HepG2 (cell line): ENCODE results near the gene RAP2A.

ENCODE experiments used
- MAFK ChIP-seq, 2 experiments: IDR thresholded peaks in 1 of 2; conservative IDR thresholded peaks in 1 of 2; 2 replicates each; pipeline ENCODE4 v1.6.1; 2011; ENCODE audit warnings: improper control_type of control experiment in 2 of 2, low read length in 2 of 2
- ZBTB8A ChIP-seq: sonication (generic); formaldehyde crosslinking; IDR thresholded peaks from 2 replicates; pipeline ENCODE4 v1.4.0; 2020; ENCODE audit warnings: mild to moderate bottlenecking, low read depth, missing genetic modification reagents, borderline replicate concordance

DNA sequence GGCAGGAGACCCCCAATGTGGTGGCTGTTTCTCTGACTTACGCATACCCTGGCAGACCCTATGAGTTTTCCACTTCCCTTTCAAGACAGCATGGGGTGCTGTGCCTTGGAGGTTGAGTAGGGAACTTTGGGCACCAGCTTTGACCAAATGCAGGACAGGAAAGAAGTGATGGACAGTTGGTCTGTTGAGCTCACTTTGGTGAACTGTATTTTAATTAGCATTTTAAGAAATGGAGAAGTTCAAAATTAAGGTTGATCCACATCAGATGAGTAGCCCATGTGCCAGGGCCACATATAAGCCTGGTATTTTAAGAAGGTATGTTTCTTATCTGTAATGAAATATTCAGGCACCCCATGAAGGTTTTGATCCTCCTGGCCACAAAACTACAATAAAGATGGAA lies 46.1 kb upstream of the RAP2A start:
- no peak for TF ChIP-seq MAFK (conservative IDR thresholded peaks at IDR 0.05 in 1 of 2, IDR thresholded peaks at IDR 0.05 in 1 of 2; ENCODE audit: low read length in 2 of 2)
- TF ChIP-seq ZBTB8A (CRISPR knock-in tag), result no peak
